ENCODE results near the gene PANX1.
A peak's percentile ranks its signal among the peaks of the same experiment; 100 is the strongest.

PANX1 gene

GRCh38 chr11:94179696-94180095 lies 51.1 kb downstream of the PANX1 start:
- DNase-seq (ENCODE audit: low read depth) = no peak
- TF ChIP-seq CTCF (conservative IDR thresholded peaks at IDR 0.05; ENCODE audit: low read length) = no peak
- H3K4me3 ChIP-seq (ENCODE audit: low read length) = no peak overlapping the region

DNA sequence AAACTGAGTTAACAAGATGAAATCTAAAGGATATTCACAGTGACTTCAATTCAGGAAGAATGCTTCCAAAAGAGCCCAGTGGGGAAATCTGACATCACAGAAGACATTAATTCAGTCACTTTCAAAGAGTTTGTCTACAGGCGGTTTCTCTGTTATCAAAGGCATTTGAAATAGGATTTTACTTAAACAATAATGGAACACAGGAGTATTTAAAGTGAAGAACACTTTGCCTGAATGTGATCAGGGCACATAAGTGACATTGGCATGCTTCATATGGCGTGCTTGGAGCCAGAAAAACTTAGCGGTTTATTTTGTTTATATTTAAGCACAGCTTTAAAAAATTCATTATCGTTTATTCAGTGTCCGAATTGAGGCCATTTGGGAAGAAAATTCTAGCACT lies 52.9 kb downstream of the PANX1 start:
- DNase-seq (ENCODE audit: low read depth) = no peak
- TF ChIP-seq CTCF (conservative IDR thresholded peaks at IDR 0.05; ENCODE audit: low read length) = no peak
- no peak overlapping the region for H3K4me3 ChIP-seq (ENCODE audit: low read length)

DNA sequence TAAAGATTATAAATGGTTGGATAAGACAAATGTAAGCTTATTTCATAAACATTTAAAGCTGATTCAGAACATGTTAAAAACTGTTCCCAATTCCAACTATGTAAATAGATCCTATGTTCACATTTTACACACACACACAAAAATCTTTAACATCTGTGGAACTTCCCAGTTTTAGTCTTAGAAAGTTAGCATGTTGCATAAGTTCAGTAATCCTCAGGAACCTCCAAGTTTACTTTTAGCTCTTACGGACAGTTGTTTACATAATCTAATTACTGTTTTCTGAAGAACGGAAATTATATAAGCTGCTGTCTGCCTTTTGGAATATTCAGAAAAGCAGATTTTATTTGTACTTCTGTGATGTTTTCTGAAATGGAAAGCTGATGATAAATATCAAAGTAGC lies 53.3 kb downstream of the PANX1 start:
- no peak for DNase-seq (ENCODE audit: low read depth)
- H3K4me3 ChIP-seq (ENCODE audit: low read length) = no peak overlapping the region
- TF ChIP-seq CTCF (conservative IDR thresholded peaks at IDR 0.05; ENCODE audit: low read length) = no peak

- DNase-seq (ENCODE audit: low read depth) = no peak
- H3K4me3 ChIP-seq (ENCODE audit: low read length) = no peak overlapping the region
Observed at GRCh38 chr11:94183251-94183885, 54.7 kb downstream of the PANX1 start.

GRCh38 chr11:94183886-94184264 lies 55.2 kb downstream of the PANX1 start:
- TF ChIP-seq CTCF (conservative IDR thresholded peaks at IDR 0.05; ENCODE audit: low read length) = peak; percentile 69
- DNase-seq (ENCODE audit: low read depth) = peak; percentile 34
- no peak overlapping the region for H3K4me3 ChIP-seq (ENCODE audit: low read length)

More at GRCh38 chr11:94183251-94183885, 54.7 kb downstream of the PANX1 start:
- no peak for TF ChIP-seq CTCF (conservative IDR thresholded peaks at IDR 0.05; ENCODE audit: low read length)

DNA sequence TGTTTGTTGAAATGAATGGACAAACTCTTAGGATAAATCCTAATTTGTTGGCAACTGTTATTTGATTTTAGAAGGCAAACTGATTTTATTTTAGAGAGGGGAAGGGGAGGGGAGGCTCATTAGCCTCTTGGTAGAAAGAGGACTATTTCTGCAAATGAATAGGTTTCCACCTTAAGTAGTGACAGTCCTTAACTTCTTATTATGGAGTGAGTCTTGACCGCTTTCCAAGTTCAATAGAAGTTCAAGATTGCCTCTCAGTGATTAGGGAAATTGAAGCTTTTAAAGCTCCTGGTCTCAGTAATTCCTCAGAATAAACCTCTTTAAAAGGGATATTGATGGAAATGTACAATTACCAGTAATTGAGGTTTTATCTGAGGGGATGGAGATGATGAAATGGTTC lies 55.7 kb downstream of the PANX1 start:
- no peak for TF ChIP-seq CTCF (conservative IDR thresholded peaks at IDR 0.05; ENCODE audit: low read length)
- DNase-seq (ENCODE audit: low read depth) = no peak
- peak overlapping the region; percentile 5; the same call in 1 of the 2 replicates for H3K4me3 ChIP-seq (ENCODE audit: low read length)

DNA sequence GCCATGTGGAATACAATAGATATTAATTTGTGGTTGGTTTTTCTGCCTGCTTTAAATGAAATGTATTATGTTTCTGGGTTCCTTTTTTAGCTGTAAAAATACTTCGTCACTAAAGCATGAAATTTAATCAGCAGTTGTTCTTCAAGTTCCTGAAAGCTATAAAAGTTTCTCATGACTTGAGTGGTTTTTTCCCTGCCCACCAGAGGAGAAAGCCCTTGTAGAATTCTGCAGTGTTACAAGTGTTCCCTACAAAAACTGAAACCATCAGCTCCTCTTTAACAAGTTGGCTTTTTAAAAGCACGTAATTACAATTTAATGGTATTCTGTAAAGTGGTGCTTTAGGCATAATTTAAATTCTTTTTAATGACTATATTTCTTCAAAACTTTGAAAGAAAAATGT lies 56.2 kb downstream of the PANX1 start:
- no peak for DNase-seq (ENCODE audit: low read depth)
- peak overlapping the region; percentile 5; the same call in 1 of the 2 replicates for H3K4me3 ChIP-seq (ENCODE audit: low read length)
- TF ChIP-seq CTCF (conservative IDR thresholded peaks at IDR 0.05; ENCODE audit: low read length) = no peak
